CD4-positive, alpha-beta T cell treated with Interleukin-15 for 4 hours (primary cell): Measurements from ENCODE around the gene PTX4.
"Not testable (repeated sequence)": the region's sequence is repeated elsewhere in the genome, so short reads cannot be mapped to it uniquely, and the experiment has no call there.

Experiments used
- DNase-seq: peaks from one replicate; pipeline ENCODE4 v3.0.0-alpha.2; 2020; ENCODE audit warnings: low spot score

The PTX4 gene

DNA sequence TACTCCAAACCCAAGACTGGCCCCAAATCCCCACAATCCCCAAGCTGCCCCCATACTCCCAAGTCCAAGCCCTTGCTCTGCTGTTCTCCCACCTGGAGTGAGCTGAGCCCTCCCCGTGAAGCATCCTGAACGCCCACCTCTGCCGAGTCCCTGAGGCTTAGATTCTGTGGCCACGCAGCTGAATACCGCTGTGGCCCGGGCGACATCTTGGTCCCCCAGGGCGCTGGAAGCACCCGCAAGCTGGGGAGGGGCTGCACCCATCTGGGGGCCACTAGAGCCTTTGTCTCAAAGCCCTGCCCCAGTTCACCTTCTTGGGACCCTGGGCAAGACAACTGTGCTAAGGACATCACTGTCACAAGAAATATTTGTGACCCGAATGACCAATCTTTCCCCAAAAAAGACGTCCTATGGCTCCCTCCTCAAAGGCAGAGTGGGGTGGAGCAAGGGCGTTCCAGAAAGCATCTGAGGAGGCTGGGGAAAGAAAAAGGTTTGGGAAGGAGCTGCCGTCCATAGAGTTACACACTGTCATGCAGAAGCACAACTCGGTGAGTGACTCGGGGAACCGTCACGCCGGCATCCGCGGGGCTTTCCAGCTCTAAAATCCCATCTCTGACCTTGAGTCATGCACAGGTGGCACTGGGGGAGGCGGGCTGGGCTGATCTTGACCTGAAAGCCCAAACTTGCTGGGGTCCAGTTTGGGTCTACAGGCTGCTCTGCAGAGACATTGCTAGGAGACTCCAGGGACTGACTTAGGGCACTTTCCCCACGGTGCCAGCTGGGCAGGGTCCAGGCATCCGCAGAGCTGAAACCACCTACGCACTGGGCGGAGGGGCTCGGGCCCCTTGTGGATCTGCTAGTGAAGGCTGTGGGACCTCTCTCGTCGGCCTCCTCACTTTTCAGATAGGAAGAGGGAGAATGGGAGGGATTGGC, 6.6 kb downstream of the PTX4 start:
- DNase-seq, result no peak

DNA sequence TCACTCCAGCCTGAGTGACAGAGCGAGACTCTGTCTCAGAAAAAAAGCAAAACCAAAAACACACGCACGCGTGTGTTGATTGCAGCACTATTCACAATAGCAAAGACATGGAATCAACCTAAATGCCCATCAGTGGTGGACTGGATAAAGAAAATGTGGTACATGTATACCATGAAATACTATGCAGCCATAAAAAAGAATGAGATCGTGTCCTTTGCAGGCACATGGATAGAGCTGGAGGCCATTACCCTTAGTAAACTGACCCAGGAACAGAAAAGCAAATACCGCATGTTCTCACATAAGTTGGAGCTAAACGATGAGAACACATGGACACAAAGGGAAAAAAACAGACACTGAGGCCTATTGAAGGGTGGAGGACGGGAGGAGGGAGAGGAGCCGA, 9.8 kb downstream of the PTX4 start:
- DNase-seq, result not testable (repeated sequence)

DNA sequence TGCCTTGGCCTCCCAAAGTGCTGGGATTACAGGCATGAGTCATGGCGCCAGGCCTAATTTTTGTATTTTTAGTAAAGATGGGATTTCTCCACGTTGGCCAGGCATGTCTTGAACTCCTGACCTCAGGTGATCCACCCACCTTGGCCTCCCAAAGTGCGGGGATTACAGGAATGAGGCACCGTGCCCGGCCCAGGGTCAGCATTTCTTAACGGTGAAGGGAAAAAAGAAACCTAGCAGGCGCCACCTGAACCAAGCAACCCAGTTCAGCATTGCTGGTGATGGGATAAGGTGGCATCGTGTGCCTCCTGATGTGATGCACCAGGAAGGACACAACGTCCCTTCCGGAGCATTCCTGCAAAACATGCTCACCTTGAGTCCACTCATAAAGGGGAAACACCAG, 11.7 kb downstream of the PTX4 start:
- no peak for DNase-seq

DNA sequence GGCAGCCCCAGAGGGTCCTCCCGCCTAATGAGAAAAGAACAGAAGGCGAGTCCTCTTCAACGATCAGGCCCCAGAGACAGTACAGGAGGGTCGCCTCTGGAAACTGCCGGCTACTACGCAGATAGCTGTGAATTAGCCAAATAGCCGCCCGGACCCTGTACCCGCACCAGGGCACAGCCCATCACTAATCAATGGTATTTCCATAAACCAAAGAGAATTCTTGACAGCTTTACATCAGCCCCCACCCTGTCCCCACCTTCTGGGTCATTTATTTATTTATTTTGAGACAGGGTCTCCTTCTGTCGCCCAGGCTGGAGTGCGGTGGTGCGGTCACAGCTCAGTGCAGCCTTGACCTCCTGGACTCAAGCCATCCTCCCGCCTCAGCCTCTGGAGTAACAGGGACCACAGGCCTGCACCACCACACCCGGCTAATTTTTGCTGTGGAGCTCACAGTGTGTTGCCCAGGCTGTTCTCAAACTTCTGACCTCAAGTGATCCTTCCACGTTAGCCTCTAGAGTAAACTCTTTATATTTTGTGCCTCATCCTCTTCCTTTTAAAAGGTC, 13.1 kb downstream of the PTX4 start:
- no peak for DNase-seq

DNA sequence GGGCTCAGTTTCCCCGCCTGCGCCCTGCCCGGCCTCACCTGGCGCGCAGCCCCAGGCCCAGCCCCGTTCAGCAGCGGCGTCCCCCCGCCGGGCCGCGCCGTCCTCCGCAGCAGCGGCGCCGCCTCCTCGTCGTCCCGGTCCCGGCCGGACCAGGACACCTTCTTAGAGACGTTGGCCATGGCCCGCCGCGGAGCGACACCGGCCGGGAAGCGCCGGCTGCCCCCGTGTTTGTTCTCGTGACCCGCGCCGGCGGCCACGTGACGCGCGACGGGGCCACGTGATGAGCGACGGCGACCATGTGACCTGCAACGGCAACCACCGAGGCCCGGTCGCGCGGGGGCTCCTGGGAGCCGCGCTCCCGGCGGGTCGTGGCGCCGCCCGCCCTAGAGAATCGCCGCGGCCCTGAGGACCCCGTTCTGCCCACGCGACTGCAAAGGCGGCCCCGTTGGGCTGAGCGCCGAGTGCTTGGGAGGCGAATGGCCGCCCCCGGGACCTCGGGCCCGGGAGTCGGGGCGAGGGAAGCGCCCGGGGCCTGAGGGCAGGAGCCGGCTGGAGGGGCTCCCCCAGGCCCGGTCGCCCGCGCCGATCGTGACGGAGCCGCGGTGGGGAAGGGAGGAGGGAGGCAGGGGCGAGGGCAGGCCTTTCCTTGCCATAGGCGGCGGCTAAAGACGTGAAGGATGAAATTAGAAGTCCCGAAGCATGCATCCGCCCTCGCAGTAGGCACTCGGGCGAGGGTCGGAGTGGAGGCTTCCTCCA, 13.8 kb downstream of the PTX4 start, which contains the start of gene CLCN7:
Gene CLCN7 (minus strand): TSS at position 233 of the 756 bp plus-strand sequence. CDS start 54 bp downstream, at position 179.
- DNase-seq, result peak; percentile 83

DNA sequence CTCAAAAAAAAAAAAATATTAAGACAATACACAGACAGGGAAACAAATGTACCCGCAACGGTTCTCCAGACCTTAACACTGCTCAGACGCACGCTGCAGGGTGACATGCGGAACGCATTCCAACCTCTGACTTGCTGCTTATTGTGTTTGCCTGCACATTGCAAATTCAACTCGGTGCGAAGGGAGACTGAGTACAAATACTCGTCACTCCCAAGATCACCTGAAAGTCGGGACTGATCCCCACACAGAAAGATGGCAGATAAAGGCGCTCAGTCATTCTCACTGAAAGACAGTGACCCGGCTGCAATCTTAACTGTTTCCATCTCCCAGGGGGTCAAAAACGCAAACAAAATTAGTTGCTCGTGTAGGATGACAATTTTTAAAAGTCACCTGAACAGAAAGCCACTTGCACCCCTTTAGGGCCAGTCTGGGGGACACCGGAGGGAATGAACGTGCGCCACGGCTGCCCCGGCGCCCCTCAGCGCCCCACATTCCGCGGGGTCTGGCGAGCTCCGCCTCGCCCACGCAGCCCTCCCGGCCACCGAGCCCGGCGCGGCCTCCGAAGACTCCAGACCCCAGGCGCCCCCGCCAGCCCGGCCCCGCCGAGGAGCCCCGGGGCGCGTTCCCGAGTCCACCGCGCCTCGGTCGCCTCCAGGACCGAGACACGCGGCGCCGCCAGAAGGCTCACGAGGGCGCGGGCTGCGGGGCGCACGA, 14.5 kb downstream of the PTX4 start:
- DNase-seq, result no peak

DNA sequence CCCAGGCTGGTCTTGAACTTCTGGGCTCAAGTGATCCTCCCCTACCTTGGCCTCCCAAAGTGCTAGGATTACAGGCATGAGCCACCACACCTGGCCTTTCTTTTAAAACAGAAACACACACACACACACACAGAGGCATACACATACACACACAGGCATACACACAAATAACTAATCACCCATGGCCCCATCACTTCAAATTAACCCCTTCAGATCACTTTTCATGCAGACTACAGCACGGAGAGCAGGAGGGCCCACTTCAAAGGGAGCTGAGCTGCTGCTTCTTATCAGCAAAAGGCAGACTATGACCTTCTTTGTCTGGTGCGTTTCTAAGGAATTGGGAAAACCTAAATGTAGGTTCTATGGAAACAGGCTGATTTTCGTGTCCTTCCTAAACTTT, 15.8 kb downstream of the PTX4 start:
- DNase-seq, result no peak

DNA sequence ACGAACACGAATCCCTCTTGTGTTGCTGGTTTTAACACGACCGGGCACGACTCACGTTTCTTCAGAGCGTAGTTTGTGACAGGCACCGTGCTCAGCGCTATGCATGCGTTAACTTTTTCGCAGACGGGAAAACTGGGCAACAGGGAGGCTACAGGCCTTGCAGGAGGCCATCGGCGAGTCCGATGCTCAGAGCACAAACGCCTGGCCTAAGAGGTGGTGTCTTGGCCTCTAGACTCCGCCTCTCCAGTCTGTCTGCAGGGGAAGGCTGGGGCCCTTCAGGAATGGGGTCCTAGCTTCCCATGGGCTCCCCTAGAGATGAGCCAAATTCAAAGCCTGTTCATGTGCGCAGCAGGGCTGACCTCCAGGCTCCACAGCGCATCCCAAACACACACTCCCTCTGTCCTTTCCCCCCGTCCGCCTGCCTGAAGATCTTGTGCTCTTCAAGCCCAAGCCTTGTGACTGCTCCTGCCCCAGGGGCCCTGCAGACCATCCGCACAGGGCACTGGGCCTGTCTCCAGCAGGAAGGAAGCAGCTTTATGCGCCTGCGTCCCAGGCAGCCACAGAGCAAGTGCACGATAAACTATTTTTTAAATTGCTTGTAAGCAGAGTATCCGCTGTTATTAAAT, 17.1 kb downstream of the PTX4 start:
- no peak for DNase-seq

DNA sequence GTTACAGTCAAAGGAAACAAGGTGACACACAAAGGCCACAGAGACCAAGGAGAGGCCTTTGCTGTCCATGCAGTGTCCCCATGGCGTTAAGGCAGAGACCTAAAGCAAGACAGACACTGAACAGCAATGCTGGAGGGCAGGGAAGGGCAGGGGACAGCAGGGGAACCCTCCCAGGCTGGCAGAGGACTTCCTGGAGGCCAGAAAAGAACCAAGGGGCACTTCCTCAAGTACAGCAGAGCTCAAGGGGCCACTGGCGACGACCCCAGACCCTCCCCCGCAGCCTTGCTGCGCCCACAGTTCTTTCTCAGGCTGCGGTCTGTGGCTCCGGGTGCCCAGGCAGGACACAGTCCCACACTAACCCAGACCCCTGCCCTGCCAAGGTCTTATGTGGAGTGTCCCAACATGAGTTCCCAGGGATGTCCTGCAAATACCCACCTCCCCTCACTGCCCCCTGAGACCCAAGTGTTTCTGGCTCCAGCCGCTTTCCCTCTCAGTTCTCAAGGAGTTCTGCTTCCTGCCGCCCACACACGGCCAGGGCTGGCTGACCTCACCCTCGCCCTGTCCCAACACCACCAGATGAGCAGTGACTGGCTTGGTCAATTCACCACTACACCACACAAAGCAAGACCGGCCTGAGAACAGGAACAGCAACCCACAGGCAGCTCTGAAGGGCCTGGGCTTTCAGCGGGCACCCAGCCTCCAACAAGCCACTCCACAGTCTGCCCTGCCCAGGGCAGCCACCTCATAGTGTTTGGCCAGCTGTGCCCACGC, 18.1 kb downstream of the PTX4 start:
- no peak for DNase-seq

DNA sequence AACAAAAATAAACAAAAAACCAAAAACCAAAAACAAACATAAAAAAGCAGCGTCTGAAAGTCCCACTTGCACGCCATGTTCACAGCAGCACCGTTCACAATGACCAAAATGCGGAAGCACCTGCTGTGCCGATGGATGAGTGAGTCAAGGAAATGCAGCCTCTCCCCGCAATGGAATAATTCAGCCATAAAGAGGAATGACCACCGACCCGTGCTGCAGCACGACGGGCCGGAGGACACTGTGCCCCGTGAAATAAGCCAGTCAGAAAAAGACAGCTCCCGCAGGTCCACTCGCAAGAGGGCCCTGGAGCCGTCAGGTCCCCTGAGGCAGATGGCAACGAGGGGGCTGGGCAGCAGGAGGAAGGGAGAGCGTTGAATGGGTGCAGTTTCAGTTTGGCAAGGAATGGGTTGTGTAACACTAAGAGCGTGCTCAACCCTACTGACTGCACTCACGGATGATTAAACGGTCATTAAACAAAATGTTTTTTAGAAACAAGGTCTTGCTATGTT, 19.0 kb downstream of the PTX4 start:
- DNase-seq, result no peak

DNA sequence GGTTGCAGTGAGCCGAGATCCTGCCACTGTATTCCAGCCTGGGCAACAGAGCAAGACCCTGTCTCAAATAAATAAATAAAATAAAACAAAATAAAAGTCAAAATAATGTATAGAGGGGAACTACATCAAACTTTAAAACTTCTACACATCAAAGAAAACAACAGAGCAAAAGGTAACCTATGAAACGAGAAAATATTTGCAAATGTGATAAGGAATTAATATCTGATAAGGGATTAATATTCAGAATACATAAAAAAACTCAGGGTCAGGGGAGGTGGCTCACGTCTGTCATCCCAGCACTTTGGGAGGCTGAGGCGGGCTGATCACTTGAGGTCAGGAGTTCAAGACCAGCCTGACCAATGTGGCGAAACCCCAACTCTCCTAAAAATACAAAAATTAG, 19.6 kb downstream of the PTX4 start:
- not testable (repeated sequence) for DNase-seq

DNA sequence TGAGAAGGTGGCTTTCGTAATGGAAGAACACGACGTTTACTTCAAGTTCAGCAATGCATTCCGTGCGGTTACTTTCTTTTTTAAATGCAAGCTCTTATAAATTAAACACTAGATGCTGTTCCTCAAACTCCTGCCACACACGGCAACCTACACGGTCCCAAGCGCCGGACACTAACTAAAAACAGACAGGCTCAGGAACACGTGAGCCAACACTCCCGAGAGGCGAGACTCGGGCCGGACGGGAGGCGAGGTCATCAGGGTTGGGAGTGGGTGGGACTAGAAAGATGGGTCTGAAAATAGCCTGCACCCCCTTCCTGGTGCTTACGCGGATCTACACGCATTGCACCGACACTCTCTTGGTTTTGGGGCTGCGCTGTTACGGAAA, 20.3 kb downstream of the PTX4 start:
- DNase-seq, result no peak

DNA sequence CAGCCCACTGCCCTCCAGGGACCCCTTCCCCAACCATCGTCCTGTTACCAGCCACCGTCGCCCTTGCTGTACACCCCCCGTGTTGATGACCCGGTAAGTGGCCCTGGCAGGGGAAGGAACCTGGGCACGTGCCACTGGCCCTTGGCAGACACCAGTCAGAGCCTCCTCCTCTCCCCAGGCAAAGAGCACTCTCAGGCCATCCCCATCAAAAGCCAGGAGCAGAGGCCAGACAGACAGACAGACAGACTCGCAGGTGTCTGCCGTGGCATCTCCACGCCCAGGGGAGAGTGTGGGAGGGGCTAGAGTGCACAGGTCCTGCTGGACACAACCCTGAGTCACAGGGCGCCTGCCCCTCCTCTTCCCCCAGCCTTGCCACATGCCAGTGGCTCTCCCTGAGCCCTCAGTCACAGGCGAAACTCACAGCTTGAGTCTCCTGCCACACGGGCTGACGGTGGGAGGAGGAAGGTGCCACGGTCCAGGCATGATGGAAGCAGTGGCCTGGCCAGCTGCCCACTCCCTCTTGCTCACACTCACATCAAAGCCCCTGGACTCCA, 21.7 kb downstream of the PTX4 start:
- DNase-seq, result no peak

DNA sequence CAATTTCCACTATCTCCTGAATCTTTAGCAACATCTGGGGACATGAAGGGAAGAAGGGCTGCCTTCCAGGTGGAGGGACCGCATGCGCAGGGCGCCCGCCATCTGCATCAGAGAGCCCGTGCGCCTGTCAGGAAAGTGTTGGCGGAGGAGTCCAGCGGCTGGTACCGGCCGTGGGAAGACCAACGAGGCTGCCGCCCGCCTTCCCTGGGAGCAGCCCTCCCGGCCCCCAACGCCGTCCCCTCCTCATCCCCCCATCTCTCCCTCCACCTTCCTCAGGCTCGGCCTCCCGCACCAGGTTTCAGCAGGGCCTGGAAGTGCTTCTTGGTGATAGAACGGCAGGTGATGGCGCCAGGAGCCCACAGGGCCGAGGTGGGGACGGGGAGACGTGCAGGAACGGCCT, 22.7 kb downstream of the PTX4 start:
- DNase-seq, result no peak

DNA sequence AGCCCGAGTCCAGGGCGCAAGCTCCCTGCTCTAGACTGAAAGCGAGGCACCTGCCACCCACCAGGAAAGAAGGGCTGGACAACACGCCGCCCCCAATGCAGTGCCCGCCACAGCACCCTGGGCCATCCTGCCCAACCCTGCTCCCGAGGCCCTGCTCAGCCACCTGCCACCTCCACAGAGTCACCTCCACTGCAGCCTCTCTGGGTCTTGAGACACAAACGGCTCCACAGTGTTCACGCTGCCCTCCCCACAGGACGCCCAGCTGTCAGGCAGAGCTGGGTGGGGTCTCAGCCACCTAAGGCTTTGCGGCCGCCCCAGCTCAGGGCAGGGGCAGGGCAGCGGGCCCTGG, 23.2 kb downstream of the PTX4 start:
- DNase-seq, result no peak

DNA sequence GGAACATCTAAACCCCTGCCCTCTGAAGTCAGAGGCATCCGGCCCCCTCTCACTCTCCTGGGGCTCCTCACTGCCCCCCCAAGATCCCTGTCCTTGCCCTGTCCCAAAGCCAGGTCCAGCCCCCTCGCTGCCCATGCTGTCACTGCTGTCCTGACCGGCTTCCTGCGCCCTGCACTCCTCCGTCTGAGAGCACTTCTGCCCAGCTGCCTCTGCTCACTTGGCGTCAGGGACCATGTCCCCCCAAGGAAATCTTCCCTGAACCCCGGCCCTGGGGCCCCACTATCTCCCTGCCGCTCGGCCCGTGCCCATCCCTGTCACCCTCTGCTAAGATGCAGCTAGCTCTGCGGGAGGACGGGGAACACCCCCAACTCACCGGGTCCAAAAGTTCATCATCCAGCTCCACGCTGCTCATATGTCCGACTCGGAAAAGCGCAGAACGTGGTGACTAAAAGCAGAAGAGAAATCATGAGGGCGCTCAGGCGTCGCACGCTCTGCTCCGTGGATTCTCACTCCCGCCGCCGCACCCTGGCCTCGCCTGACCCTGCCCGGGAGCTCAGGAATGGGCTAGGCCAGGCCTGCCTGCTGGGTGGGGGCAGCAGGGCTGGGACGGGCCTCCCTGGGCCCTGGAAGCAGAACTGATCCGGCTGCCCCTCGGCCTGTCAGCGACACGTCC, 23.7 kb downstream of the PTX4 start:
- no peak for DNase-seq

DNA sequence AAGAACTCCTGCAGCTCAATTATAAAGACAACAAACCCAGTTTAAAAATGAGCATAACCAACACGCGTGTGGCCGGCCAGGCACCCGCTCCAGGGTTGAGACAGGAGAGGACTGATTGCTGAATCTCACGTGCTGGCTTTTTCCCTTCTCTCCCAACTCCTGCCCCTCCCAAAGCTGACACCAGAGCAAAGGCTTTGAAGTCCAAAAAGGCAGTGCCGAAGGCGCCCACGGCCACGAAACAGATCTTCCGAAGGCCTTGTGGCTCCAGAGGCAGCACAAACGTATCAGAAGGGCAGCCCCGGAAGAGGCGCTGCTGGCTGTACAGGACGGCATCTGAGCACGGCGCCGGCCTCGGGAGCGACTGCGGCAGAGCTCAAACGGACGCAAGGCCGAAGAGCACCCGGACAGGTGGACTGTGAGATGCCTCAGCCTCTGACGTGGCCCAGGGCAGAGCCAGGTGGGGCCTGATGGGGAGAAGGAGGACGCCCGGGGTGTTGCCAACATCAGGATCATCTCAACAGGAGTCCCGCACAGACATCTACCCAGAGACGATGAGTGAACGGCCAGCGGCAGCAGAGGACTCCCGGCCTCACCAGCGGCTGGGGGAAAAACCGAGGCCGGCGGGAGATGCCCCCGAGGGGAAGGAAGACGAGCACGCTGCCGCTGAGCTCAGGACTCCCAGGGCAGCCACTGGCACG, 24.4 kb downstream of the PTX4 start:
- DNase-seq, result no peak

DNA sequence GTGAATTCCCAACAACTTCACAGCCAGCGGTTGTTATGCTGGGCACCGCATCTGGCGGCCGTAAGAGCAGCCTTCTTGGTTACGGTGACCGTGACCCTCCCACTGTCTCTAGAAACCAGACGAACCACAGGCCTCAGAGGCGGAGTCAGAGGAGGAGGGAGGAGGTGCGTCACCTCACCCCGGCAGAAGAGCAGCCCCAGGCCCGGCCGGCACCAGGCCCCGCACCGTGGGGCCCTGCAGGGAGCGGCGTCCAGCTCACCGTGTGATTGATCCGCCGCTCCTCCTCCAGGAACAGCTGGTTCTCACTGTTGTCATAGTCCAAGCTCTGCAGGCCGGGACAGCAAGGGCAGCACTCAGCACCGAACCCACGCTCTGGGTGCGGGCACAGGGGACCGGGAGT, 27.6 kb downstream of the PTX4 start:
- no peak for DNase-seq

DNA sequence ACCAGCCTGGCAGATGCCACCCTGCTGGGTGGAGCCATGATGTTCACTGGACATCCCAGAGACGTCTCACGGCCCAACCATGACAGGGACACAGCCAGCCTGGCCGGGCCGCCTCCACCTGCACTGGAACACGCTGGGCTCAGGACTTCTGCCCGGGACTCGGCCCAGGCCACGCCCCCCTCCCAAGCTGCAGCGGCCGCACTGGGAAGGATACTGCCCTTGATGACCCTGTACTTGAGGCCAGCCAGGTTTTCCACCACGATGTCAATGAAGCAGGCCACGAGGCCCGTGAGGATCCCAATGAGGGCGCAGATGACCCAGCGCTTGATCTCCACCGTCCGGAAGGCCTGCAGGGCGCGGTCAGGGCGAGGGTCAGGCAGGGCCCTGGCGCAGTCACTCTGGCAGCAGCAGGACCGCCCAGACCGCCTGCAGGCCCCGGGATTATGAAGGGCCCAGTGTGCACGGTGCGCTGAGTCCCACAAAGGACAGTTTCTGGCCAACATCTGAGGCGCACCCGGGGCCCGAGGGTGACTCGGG, 28.1 kb downstream of the PTX4 start:
- DNase-seq, result no peak
